Left colon (tissue), 2 donors: ENCODE data around the gene ST7L. TPM values are rescaled to one million over a fixed set of nuclear protein-coding genes. Genes with fewer than 3 reads are reported as not detected.
A peak's percentile ranks its signal among the peaks of the same experiment; 100 is the strongest.

Experiments used
- ATAC-seq: fragments of 200-7000 bp; cut with Tn5 transposase; one replicate; pipeline ENCODE4 v1.9.1; 2020; ENCODE audit warnings: mild to moderate bottlenecking, moderate library complexity
- DNase-seq, 2 donors: peaks; one replicate each; pipeline ENCODE4 v3.0.0-alpha.2; 2020
- intact Hi-C, 2 donors: fragments of 100-400 bp; cut with DNase I in 1 of 2; cut with micrococcal nuclease in 1 of 2; formaldehyde crosslinking; loops; one replicate each; pipeline versions ENCODE4 v1.11.2 to v1.14.0; 2022; cut with DNase I, micrococcal nuclease
- total RNA-seq, 2 donors: library from RNA; stranded (reverse); fragmentation: NEBNext Ultra II Directional; extraction: Animal tissue kit (Norgen Biotek cat#: 25700); gene quantifications; one replicate each; pipeline ENCODE4 v1.2.1, GENCODE V29; 2021
- donor health status: DM: no; HTN: no; CAD: no.
- donor health status: DM: yes; HTN: yes; CAD: no.

The ST7L gene
- total RNA-seq, 2 donors from 2014 or later = 15.5 to 16.1 TPM

GRCh38 chr1:112527266-112528010, 91.5 kb downstream of the ST7L start:
- intact Hi-C loops = no loop called here
- DNase-seq = no peak

GRCh38 chr1:112524986-112525385, 94.0 kb downstream of the ST7L start:
- intact Hi-C loops = no loop called here
- no peak for ATAC-seq
- DNase-seq = no peak

More at GRCh38 chr1:112527266-112528010, 91.5 kb downstream of the ST7L start:
- ATAC-seq = no peak

- intact Hi-C loops = no loop called here
Measured at GRCh38 chr1:112524251-112524650, 94.7 kb downstream of the ST7L start.

GRCh38 chr1:112522621-112523020, 96.3 kb downstream of the ST7L start:
- no peak for DNase-seq
- ATAC-seq = no peak
- intact Hi-C loops = no loop called here

More at GRCh38 chr1:112524251-112524650, 94.7 kb downstream of the ST7L start:
- DNase-seq (no peak), ATAC-seq (no peak)

- no peak for DNase-seq
- intact Hi-C loops = no loop called here
- no peak for ATAC-seq
Measured at GRCh38 chr1:112520166-112520565, 98.8 kb downstream of the ST7L start.

GRCh38 chr1:112518186-112518585, 100.8 kb downstream of the ST7L start:
- intact Hi-C loops = no loop called here
- DNase-seq (no peak), ATAC-seq (no peak)

GRCh38 chr1:112517646-112518045, 101.3 kb downstream of the ST7L start:
- DNase-seq = no peak

GRCh38 chr1:112517231-112517630, 101.7 kb downstream of the ST7L start:
- intact Hi-C loops = no loop called here
- no peak for ATAC-seq

More at GRCh38 chr1:112517646-112518045, 101.3 kb downstream of the ST7L start:
- intact Hi-C loops = no loop called here
- no peak for ATAC-seq

GRCh38 chr1:112516141-112516540, 102.8 kb downstream of the ST7L start:
- no peak for ATAC-seq
- no peak for DNase-seq
- intact Hi-C loops = no loop called here

More at GRCh38 chr1:112517231-112517630, 101.7 kb downstream of the ST7L start:
- DNase-seq = no peak

GRCh38 chr1:112515311-112516009, 103.5 kb downstream of the ST7L start:
- ATAC-seq = no peak
- no peak for DNase-seq
- intact Hi-C loops = no loop called here

- ATAC-seq (no peak), DNase-seq (no peak)
- intact Hi-C loops = no loop called here
Measured at GRCh38 chr1:112514901-112515300, 104.0 kb downstream of the ST7L start.

GRCh38 chr1:112513112-112513870, 105.7 kb downstream of the ST7L start:
- DNase-seq (peak in 1 of 2 donors; percentile 25), ATAC-seq (no peak)
- intact Hi-C loops = no loop called here

GRCh38 chr1:112511897-112512296, 107.0 kb downstream of the ST7L start:
- intact Hi-C loops = no loop called here
- ATAC-seq = no peak

GRCh38 chr1:112510340-112510739, 108.6 kb downstream of the ST7L start:
- no peak for DNase-seq
- intact Hi-C loops = no loop called here
- no peak for ATAC-seq

More at GRCh38 chr1:112511897-112512296, 107.0 kb downstream of the ST7L start:
- no peak for DNase-seq

- intact Hi-C loops = loop anchor here in 1 of 2 donors (10.0 kb wide), 1 partner anchor 195 kb away; the partner anchor contains the start of gene RHOC
- ATAC-seq (no peak), DNase-seq (no peak)
Measured at GRCh38 chr1:112509660-112510178, 109.2 kb downstream of the ST7L start.

- DNase-seq (peak in 1 of 2 donors; percentile 37), ATAC-seq (peak; percentile 60)
- intact Hi-C loops = loop anchor here in 1 of 2 donors (10.0 kb wide), 1 partner anchor 196 kb away; the partner anchor contains the start of gene RHOC
Measured at GRCh38 chr1:112509005-112509659, 109.8 kb downstream of the ST7L start.

GRCh38 chr1:112508278-112509004, 110.5 kb downstream of the ST7L start, which contains the start of gene WNT2B:
Gene WNT2B, plus strand, starts transcription at chr1:112508965. Its CDS starts 298 bp downstream, at chr1:112509263.
- ATAC-seq (peak; percentile 85), DNase-seq (peak; percentile 39 to 54)
- intact Hi-C loops = loop anchor here in 1 of 2 donors (10.0 kb wide), 1 partner anchor 196 kb away; the partner anchor contains the start of gene RHOC

- DNase-seq (peak in 1 of 2 donors; percentile 28), ATAC-seq (peak; percentile 29)
- intact Hi-C loops = loop anchor here in 1 of 2 donors (10.0 kb wide), 1 partner anchor 197 kb away; the partner anchor contains the start of gene RHOC
Measured at GRCh38 chr1:112507921-112508277, 111.0 kb downstream of the ST7L start.
